Measurements from ENCODE around the gene TEX2.

DNA sequence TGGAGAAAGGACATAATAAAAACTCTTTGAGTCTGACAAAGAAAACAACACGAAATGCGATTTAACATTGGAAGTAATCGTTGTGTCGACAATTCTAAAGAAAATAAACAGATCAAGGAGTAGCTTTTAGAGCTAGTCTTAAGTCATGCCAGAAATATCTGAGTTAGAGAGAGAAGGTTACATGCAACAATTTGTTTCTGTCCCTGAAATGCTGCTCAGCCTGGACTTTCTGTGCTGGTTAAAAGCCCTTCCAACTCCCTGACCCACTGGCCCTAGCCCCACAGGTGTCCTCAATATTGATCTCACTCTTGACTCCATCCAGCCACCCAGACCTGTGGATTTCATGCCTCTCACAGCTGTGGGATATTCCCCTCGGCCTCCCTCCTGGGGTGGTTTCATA is 33.2 kb upstream of the TEX2 start:
- TF ChIP-seq, protein P1, sequence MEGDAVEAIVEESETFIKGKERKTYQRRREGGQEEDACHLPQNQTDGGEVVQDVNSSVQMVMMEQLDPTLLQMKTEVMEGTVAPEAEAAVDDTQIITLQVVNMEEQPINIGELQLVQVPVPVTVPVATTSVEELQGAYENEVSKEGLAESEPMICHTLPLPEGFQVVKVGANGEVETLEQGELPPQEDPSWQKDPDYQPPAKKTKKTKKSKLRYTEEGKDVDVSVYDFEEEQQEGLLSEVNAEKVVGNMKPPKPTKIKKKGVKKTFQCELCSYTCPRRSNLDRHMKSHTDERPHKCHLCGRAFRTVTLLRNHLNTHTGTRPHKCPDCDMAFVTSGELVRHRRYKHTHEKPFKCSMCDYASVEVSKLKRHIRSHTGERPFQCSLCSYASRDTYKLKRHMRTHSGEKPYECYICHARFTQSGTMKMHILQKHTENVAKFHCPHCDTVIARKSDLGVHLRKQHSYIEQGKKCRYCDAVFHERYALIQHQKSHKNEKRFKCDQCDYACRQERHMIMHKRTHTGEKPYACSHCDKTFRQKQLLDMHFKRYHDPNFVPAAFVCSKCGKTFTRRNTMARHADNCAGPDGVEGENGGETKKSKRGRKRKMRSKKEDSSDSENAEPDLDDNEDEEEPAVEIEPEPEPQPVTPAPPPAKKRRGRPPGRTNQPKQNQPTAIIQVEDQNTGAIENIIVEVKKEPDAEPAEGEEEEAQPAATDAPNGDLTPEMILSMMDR (IDR thresholded peaks at IDR 0.05) = no peak
- TF ChIP-seq POLR2A (IDR thresholded peaks at IDR 0.05) (no peak), POLR2AphosphoS5 (IDR thresholded peaks at IDR 0.05) (no peak), EP300 (IDR thresholded peaks at IDR 0.05) (no peak)
